Tongue (tissue), 2 donors: Measurements from ENCODE around the gene HADHB. TPM values are rescaled to one million over a fixed set of nuclear protein-coding genes. Genes with fewer than 3 reads are reported as not detected.
"Not testable (repeated sequence)": the region's sequence is repeated elsewhere in the genome, so short reads cannot be mapped to it uniquely, and the experiment has no call there.

Experiments
- DNase-seq: peaks from one replicate; pipeline ENCODE4 v3.0.0-alpha.2; 2015
- total RNA-seq: library from RNA; depleted of rRNA; stranded (reverse); fragments of >200 nt; gene quantifications from one replicate; pipeline ENCODE4 v1.2.3, GENCODE V29; 2014

The HADHB gene
- total RNA-seq, 1 donor from 2014 or later, result 196 TPM

- DNase-seq, result no peak
These were observed 53.5 kb downstream of the HADHB start for GRCh38 chr2:26298286-26298637.

- peak; percentile 67 for DNase-seq
These were observed 54.1 kb downstream of the HADHB start for GRCh38 chr2:26298638-26299393.

GRCh38 chr2:26299471-26300101 lies 54.8 kb downstream of the HADHB start:
- DNase-seq, result peak; percentile 79

GRCh38 chr2:26300234-26300925 lies 55.6 kb downstream of the HADHB start:
- DNase-seq, result peak; percentile 51

GRCh38 chr2:26302846-26303245 lies 58.1 kb downstream of the HADHB start:
- DNase-seq, result no peak

- peak; percentile 77 for DNase-seq
These were observed 60.4 kb downstream of the HADHB start for GRCh38 chr2:26305094-26305493.

- DNase-seq, result peak; percentile 35
These were observed 60.8 kb downstream of the HADHB start for GRCh38 chr2:26305540-26305939.

- no peak for DNase-seq
These were observed 65.2 kb downstream of the HADHB start for GRCh38 chr2:26309921-26310320.

GRCh38 chr2:26312471-26312870 lies 67.7 kb downstream of the HADHB start:
- peak; percentile 27 for DNase-seq

- DNase-seq, result no peak
These were observed 68.7 kb downstream of the HADHB start for GRCh38 chr2:26313446-26313845.

- no peak for DNase-seq
These were observed 69.5 kb downstream of the HADHB start for GRCh38 chr2:26314243-26314642.

GRCh38 chr2:26316041-26316440 lies 71.3 kb downstream of the HADHB start:
- peak; percentile 49 for DNase-seq

- DNase-seq, result no peak
These were observed 72.1 kb downstream of the HADHB start for GRCh38 chr2:26316845-26317244.

GRCh38 chr2:26317377-26318105 lies 72.8 kb downstream of the HADHB start:
- no peak for DNase-seq

GRCh38 chr2:26318950-26319349 lies 74.2 kb downstream of the HADHB start:
- DNase-seq, result no peak

- not testable (repeated sequence) for DNase-seq
These were observed 79.7 kb downstream of the HADHB start for GRCh38 chr2:26324479-26324878.

- peak; percentile 63 for DNase-seq
These were observed 80.2 kb downstream of the HADHB start for GRCh38 chr2:26324903-26325302.

GRCh38 chr2:26325851-26326250 lies 81.1 kb downstream of the HADHB start:
- DNase-seq, result no peak

GRCh38 chr2:26326514-26326913 lies 81.8 kb downstream of the HADHB start:
- no peak for DNase-seq

GRCh38 chr2:26327291-26328272 lies 82.8 kb downstream of the HADHB start:
- no peak for DNase-seq

- not testable (repeated sequence) for DNase-seq
These were observed 84.3 kb downstream of the HADHB start for GRCh38 chr2:26329083-26329482.
